ENCODE data around the gene CHGA.

GRCh38 chr14:92877757-92878431 is 45.1 kb upstream of the CHGA start:
- TF ChIP-seq POLR2A (IDR thresholded peaks at IDR 0.05) (no peak), POLR2AphosphoS5 (IDR thresholded peaks at IDR 0.05; ENCODE audit: insufficient read depth in 1 of 2, low read depth in 1 of 2) (peak in 1 of 2 donors; percentile 38)
- TF ChIP-seq, protein P1, sequence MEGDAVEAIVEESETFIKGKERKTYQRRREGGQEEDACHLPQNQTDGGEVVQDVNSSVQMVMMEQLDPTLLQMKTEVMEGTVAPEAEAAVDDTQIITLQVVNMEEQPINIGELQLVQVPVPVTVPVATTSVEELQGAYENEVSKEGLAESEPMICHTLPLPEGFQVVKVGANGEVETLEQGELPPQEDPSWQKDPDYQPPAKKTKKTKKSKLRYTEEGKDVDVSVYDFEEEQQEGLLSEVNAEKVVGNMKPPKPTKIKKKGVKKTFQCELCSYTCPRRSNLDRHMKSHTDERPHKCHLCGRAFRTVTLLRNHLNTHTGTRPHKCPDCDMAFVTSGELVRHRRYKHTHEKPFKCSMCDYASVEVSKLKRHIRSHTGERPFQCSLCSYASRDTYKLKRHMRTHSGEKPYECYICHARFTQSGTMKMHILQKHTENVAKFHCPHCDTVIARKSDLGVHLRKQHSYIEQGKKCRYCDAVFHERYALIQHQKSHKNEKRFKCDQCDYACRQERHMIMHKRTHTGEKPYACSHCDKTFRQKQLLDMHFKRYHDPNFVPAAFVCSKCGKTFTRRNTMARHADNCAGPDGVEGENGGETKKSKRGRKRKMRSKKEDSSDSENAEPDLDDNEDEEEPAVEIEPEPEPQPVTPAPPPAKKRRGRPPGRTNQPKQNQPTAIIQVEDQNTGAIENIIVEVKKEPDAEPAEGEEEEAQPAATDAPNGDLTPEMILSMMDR (IDR thresholded peaks at IDR 0.05), result no peak
